ENCODE results near the gene SMLR1.
A peak's percentile ranks its signal among the peaks of the same experiment; 100 is the strongest.

Gene SMLR1

DNA sequence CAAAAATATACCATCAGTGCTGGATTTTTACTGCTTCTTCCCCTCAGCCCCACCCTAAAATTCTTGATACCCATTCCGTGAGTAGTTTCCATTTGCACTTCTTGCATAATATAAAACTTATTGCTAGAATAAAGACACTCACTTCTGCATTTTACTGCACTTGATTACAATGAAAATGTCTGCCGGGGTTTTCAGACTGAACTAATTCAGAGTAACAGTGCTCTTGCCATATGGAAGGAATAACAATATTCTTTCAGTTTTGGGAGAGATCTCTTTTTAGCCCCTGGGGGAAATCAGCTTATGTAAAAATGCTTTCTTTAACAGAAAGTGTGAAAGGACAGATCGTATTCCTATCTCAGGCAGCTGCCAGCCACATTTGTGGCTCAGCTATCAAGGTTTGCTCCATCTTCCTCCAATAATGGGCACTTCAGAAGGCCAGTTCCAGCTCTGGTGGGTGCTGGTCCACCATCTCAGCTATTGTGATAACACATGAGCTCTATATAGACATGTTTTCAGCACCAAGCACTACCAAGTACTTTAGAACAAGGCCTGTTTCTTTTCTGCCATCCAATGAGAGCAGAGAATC lies 8.9 kb downstream of the SMLR1 start:
- no peak for DNase-seq (ENCODE audit: insufficient read length, low spot score)
- FAIRE-seq, result no peak
- no peak for TF ChIP-seq TAF1 (IDR thresholded peaks at IDR 0.05; ENCODE audit: low read depth, low read length)
- TF ChIP-seq POLR2A (IDR thresholded peaks at IDR 0.05; ENCODE audit: low read depth, low read length), result no peak
- no peak for TF ChIP-seq SPI1 (IDR thresholded peaks at IDR 0.05; ENCODE audit: low read depth, low read length)
- no peak for TF ChIP-seq POLR2AphosphoS5 (IDR thresholded peaks at IDR 0.05; ENCODE audit: low read depth, low read length)
- TF ChIP-seq PAX5 (IDR thresholded peaks at IDR 0.05; ENCODE audit: insufficient read depth, low read length, severe bottlenecking), result no peak
- TF ChIP-seq POU2F2 (IDR thresholded peaks at IDR 0.05; ENCODE audit: low read depth, low read length), result no peak

DNA sequence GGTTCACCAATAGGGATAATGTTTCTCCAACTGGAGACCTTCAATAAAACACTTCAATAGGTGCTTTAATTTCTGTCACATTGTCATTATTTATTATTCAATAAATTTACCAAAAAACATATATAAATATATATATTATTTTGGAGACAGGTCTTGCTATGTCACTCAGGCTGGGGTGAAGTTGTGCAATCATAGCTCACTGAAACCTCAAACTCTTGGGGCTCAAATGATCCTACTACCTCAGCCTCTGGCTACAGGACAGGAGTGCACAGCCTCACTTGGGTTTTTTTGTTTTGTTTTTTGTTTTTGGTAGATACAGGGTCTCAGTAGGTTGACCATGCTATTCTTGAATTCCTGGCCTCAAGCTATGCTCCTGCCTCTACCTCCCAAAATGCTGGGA lies 9.9 kb downstream of the SMLR1 start:
- DNase-seq (ENCODE audit: insufficient read length, low spot score) (no peak), FAIRE-seq (no peak)
- TF ChIP-seq POLR2A (IDR thresholded peaks at IDR 0.05; ENCODE audit: low read depth, low read length), result no peak
- TF ChIP-seq TAF1 (IDR thresholded peaks at IDR 0.05; ENCODE audit: low read depth, low read length), result no peak
- no peak for TF ChIP-seq SPI1 (IDR thresholded peaks at IDR 0.05; ENCODE audit: low read depth, low read length)
- TF ChIP-seq POLR2AphosphoS5 (IDR thresholded peaks at IDR 0.05; ENCODE audit: low read depth, low read length), result no peak
- no peak for TF ChIP-seq PAX5 (IDR thresholded peaks at IDR 0.05; ENCODE audit: insufficient read depth, low read length, severe bottlenecking)
- TF ChIP-seq POU2F2 (IDR thresholded peaks at IDR 0.05; ENCODE audit: low read depth, low read length), result no peak

DNA sequence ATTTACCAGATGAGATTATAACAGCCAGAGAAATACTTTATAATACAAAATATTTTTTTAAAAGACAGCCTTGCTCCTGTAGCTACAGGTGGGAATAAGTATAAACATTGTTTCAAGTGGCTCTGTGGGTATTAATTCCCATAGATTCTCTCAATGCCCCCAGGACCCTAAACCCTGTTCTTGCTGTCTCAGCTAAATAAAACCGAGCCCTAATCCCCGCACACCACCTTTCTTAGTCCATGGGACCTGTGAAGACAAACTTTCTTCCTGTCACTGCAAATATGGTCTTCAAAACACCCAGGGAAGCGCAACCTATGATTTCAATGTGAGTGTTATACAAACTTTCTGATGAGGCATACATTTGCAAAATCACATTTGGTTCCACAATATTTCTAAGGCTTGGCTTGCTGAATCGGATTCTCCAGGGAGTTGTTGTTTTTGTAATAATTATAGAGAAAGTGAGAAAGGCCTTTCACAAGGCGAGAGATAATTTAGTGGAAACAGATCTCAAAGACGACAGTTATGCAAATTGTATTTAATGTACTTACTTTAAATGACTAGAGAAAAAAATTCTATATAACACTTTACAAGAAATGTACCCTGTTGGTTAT lies 11.1 kb downstream of the SMLR1 start:
- DNase-seq (ENCODE audit: insufficient read length, low spot score), result no peak
- no peak for FAIRE-seq
- TF ChIP-seq PAX5 (IDR thresholded peaks at IDR 0.05; ENCODE audit: insufficient read depth, low read length, severe bottlenecking) (no peak), POLR2A (IDR thresholded peaks at IDR 0.05; ENCODE audit: low read depth, low read length) (no peak), TAF1 (IDR thresholded peaks at IDR 0.05; ENCODE audit: low read depth, low read length) (no peak), SPI1 (IDR thresholded peaks at IDR 0.05; ENCODE audit: low read depth, low read length) (no peak), POU2F2 (IDR thresholded peaks at IDR 0.05; ENCODE audit: low read depth, low read length) (no peak), POLR2AphosphoS5 (IDR thresholded peaks at IDR 0.05; ENCODE audit: low read depth, low read length) (no peak)

DNA sequence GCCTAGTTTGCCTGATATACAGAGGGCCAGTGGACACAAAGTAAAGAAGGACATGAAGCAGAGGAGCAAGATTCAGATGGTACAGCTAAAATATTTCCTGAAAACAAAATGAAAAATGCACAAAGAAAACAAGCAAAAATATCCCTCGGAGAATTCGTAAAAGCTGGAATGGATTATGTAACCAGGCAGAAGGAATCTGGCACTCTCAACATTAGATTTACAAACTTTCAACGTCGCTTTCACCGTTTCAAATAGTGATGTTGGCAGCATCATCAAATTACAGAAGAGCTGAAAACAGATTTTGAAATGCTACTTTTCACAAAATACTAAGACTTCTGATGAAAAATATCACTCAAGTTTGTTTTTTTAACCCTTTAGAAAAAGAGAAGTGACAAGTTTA lies 11.7 kb downstream of the SMLR1 start:
- no peak for DNase-seq (ENCODE audit: insufficient read length, low spot score)
- TF ChIP-seq POU2F2 (IDR thresholded peaks at IDR 0.05; ENCODE audit: low read depth, low read length) (no peak), POLR2AphosphoS5 (IDR thresholded peaks at IDR 0.05; ENCODE audit: low read depth, low read length) (no peak), SPI1 (IDR thresholded peaks at IDR 0.05; ENCODE audit: low read depth, low read length) (no peak), POLR2A (IDR thresholded peaks at IDR 0.05; ENCODE audit: low read depth, low read length) (no peak)
- FAIRE-seq, result no peak

DNA sequence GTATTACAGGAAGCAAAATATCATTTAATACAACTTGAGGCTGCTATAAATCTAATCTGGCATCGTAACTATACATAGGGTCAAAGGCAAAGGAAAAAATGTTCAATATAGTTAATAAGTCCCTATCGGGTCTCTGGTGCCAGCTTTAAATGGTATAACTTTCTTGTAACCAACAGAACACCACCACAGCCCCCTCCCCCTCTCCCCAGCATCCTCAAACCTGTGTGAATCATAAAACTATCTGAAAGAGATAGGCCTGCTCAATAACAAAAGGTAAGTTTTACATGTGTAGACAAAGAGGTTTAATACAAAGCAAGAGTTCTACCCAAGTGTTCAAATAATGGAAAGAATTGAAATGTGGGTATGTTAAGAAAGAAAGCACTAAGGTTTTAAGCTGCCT lies 12.2 kb downstream of the SMLR1 start:
- DNase-seq (ENCODE audit: insufficient read length, low spot score), result no peak
- TF ChIP-seq SPI1 (IDR thresholded peaks at IDR 0.05; ENCODE audit: low read depth, low read length), result no peak
- TF ChIP-seq PAX5 (IDR thresholded peaks at IDR 0.05; ENCODE audit: insufficient read depth, low read length, severe bottlenecking), result no peak
- no peak for TF ChIP-seq POLR2AphosphoS5 (IDR thresholded peaks at IDR 0.05; ENCODE audit: low read depth, low read length)
- no peak for TF ChIP-seq TAF1 (IDR thresholded peaks at IDR 0.05; ENCODE audit: low read depth, low read length)
- no peak for TF ChIP-seq POU2F2 (IDR thresholded peaks at IDR 0.05; ENCODE audit: low read depth, low read length)
- TF ChIP-seq POLR2A (IDR thresholded peaks at IDR 0.05; ENCODE audit: low read depth, low read length), result no peak
- no peak for FAIRE-seq

DNA sequence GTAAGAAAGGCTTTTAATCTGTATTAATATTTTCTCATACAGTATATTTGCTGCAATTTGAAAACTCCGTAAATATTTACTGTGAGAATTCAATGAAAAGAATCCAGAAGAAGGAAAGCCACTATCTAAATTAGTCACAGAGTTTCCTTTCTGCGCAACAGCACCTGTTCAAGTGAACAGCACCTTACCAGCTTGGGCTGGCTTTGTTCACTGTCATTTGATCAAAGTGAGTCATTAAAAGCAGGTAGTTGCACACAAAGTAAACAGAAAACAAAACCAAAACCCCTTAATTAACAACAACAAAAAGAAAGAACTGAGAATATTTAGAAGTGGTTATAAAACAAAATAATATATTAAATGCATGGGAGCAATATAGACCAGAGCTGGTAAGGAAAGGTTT lies 12.8 kb downstream of the SMLR1 start:
- DNase-seq (ENCODE audit: insufficient read length, low spot score) (no peak), FAIRE-seq (no peak)
- TF ChIP-seq PAX5 (IDR thresholded peaks at IDR 0.05; ENCODE audit: insufficient read depth, low read length, severe bottlenecking), result no peak
- no peak for TF ChIP-seq TAF1 (IDR thresholded peaks at IDR 0.05; ENCODE audit: low read depth, low read length)

DNA sequence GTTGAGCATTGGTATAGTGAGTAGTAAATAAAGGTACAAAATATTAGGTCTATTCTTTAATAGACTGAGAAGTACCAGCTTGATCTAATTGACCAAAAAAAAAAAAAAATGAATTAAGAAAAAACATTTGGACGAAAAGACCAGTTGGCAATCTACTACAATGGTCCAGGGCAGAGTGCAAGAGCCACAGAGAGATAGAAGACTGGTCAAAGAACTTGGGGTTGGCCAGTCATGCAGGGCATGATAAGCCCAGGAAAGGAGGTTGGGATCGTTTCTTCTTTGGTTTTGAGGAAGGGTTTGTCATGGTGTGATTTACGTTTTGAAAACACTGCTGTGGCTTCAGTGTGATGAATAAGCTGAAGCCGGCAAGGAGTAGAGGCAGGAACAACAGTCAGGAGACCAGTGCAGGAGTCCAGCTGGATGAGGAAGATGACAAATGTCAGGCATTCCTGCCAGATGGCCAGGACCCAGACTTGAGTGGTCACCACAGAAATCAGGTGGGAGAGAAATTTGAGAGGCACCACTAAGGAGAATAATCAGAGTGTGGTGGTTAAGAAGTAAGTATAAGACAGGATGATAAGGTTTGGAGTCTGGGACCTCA lies 14.0 kb downstream of the SMLR1 start:
- DNase-seq (ENCODE audit: insufficient read length, low spot score) (no peak), FAIRE-seq (no peak)

DNA sequence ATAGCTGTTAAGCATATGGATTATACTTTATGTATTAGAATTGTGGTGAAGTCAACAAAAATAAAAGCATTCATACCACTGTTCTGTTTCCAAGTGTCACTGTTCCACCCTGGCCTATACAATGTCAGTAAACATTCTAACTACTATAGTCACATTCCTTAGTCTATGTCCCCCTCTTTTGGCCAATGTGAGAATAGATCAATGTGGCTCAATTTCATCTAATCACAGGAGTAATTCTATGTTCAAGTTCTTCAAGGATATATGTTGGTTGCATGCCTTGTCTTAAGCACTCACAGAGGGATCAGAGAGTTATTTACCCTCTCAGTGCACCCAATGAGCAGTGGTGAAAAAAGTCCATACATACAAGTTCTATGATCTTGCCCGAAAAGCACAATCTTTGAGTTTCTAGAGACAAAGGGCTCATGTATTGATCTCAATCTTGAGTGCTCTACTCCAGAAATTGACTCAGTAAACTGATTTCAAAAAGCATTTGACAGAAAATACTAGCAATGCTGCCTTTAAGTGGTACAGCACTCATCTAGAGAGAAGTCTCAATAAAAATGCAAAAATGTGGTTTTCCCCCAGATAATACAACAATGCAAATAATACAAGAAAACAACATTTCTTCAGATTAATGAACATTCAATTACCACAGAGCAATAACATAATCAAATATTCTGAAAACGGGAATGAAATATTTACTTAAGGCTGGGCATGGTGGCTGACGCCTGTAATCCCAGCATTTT lies 16.5 kb downstream of the SMLR1 start:
- FAIRE-seq, result peak; percentile 76
- DNase-seq (ENCODE audit: insufficient read length, low spot score), result no peak
- TF ChIP-seq POLR2AphosphoS5 (IDR thresholded peaks at IDR 0.05; ENCODE audit: low read depth, low read length) (no peak), PAX5 (IDR thresholded peaks at IDR 0.05; ENCODE audit: insufficient read depth, low read length, severe bottlenecking) (no peak), POLR2A (IDR thresholded peaks at IDR 0.05; ENCODE audit: low read depth, low read length) (no peak), SPI1 (IDR thresholded peaks at IDR 0.05; ENCODE audit: low read depth, low read length) (no peak), POU2F2 (IDR thresholded peaks at IDR 0.05; ENCODE audit: low read depth, low read length) (no peak), TAF1 (IDR thresholded peaks at IDR 0.05; ENCODE audit: low read depth, low read length) (no peak)

More for the DNA sequence above, 14.0 kb downstream of the SMLR1 start:
- TF ChIP-seq SPI1 (IDR thresholded peaks at IDR 0.05; ENCODE audit: low read depth, low read length), result no peak
- TF ChIP-seq POU2F2 (IDR thresholded peaks at IDR 0.05; ENCODE audit: low read depth, low read length), result no peak
- no peak for TF ChIP-seq PAX5 (IDR thresholded peaks at IDR 0.05; ENCODE audit: insufficient read depth, low read length, severe bottlenecking)
- no peak for TF ChIP-seq TAF1 (IDR thresholded peaks at IDR 0.05; ENCODE audit: low read depth, low read length)
- no peak for TF ChIP-seq POLR2A (IDR thresholded peaks at IDR 0.05; ENCODE audit: low read depth, low read length)
- TF ChIP-seq POLR2AphosphoS5 (IDR thresholded peaks at IDR 0.05; ENCODE audit: low read depth, low read length), result no peak

DNA sequence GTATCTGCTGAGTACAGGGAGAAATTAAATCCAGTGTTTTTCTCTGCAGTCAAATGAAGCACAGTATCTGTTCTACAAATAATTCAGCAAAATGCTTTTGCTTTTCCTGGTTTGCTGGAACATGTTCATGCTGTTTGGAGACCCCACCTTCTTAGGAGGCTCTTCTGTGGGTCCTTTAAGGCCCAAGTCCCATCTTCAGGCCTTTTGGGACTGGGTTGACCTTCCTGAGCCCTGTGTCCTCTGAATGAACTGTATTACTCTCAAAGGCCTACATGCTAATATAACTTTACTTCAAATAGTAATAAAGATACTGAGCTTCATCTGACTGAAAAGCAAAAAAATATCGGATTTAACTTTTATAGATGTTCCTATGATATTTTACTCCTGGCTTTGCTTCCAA lies 19.3 kb downstream of the SMLR1 start:
- DNase-seq (ENCODE audit: insufficient read length, low spot score) (no peak), FAIRE-seq (no peak)
- TF ChIP-seq POLR2A (IDR thresholded peaks at IDR 0.05; ENCODE audit: low read depth, low read length) (no peak), POU2F2 (IDR thresholded peaks at IDR 0.05; ENCODE audit: low read depth, low read length) (no peak), POLR2AphosphoS5 (IDR thresholded peaks at IDR 0.05; ENCODE audit: low read depth, low read length) (no peak), SPI1 (IDR thresholded peaks at IDR 0.05; ENCODE audit: low read depth, low read length) (no peak), TAF1 (IDR thresholded peaks at IDR 0.05; ENCODE audit: low read depth, low read length) (no peak), PAX5 (IDR thresholded peaks at IDR 0.05; ENCODE audit: insufficient read depth, low read length, severe bottlenecking) (no peak)
